HG02623 (cell line): ENCODE data around the gene SERPINC1.
"Not testable (repeated sequence)": the region's sequence is repeated elsewhere in the genome, so short reads cannot be mapped to it uniquely, and the experiment has no call there.

ENCODE experiments used
- ATAC-seq: cut with Tn5 transposase; IDR thresholded peaks from one replicate; pipeline ENCODE4 v1.9.1; 2021; ENCODE audit warnings: moderate library complexity; ENCODE audit not compliant: unreplicated experiment

The SERPINC1 gene

DNA sequence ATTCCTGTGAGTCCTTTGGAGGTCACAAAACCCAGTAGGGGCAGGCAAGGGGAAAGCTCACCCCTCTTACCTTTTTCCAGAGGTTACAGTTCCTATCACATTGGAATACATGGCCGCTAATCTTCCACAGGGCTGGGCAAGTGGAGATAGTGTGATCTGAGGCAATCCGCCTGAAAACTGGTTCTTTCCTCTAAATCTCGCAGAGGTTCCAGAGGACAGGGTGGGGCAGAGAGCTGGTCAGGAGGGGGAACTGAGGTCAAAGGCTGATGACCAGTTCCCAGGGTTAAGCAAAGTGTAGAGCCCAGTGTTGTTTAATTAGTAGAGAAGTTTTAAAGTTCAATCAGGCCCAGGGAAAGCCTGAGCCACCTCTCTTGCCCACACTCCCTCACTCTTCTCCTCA lies at the start of gene SERPINC1:
Gene SERPINC1 (minus strand): TSS at position 179 of the 400 bp plus-strand sequence. CDS start 68 bp downstream, at position 111.
- no peak for ATAC-seq

DNA sequence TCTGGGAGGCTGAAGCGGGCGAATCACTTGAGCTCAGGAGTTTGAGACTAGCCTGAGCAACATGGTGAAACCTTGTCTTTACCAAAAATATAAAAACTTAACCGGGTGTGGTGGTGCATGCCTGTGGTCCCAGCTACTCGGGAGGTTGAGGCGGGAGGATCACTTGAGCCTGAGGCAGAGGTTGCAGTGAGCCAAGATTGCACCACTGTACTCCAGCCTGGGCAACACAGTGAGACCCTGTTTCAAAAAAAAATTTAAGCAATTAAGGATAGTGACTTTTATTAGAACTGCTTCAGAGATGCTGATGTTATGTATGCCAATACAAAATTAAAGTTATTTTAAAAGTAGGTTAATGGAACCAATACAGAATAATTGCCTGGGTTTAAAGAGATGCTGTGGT lies 48.8 kb upstream of the SERPINC1 start:
- ATAC-seq, result not testable (repeated sequence)

DNA sequence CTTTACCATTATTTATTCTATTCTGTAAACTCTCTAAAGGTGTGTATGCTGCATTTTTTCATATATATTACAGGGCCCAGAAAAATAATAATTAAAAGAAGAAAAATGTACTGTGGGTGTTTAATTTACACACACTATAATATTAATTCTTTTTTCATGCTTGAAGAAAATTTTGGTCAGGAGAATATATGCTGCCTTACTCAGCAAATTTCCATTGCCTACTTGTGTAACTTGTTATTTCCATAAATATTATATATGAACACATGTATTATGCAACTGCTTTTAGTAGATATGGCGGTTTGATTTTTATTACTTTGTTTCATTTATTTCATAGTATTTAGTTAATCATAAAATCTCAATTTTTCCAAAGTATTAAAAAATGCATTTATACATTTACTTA lies 46.4 kb upstream of the SERPINC1 start:
- ATAC-seq, result no peak

DNA sequence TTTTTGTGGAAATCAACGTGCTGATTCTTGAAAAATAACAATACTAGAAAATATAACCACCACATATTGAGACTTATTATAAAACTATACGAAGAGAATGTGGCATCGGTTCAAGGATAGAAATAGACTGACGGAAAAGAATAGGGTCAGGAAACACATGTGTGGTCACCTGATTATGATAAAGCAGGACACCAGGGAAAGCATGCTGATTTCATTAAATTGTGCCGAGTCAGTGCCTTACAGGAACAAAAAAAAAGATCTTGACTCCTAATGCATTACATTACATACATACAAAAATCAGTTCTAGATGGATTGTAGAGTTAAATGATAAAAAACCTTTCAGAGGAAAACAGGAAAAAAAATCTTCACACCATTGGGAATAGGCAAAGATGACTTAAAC lies 43.5 kb upstream of the SERPINC1 start:
- no peak for ATAC-seq

DNA sequence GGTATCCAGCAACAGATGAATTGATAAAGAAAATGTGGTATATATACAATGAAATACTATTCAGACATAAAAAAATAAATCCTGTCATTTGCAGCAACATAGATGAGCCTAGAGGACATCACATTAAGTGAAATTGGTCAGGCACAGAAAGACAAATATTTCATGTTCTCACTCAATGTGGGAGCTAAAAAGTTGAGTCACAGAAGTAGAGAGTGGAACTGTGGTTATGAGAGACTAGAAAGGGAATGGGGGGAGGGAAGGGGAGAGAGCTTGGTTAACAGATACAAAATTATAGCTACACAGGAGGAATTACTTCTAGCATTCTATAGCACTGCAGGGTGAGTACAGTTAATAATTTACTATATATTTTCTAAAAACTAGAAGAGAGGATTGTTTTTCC lies 37.1 kb upstream of the SERPINC1 start:
- ATAC-seq, result no peak

DNA sequence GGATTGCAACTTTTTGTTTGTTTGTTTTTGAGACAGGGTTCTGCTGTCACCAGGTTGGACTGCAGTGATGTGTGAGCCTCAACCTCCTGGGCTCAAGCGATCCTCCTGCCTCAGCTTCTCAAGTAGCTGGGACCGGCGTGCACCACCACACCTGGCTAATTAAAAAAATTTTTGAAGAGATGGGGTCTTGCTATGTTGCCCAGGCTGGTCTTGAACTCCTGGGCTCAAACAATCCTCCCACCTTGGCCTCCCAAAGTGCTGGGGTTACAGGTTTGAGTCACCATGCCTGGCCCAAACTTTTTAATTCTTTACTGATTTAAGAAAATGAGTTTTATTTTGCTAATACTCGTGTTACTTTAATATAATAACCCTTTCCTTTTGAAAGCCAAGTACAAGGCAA lies 31.5 kb upstream of the SERPINC1 start:
- no peak for ATAC-seq

DNA sequence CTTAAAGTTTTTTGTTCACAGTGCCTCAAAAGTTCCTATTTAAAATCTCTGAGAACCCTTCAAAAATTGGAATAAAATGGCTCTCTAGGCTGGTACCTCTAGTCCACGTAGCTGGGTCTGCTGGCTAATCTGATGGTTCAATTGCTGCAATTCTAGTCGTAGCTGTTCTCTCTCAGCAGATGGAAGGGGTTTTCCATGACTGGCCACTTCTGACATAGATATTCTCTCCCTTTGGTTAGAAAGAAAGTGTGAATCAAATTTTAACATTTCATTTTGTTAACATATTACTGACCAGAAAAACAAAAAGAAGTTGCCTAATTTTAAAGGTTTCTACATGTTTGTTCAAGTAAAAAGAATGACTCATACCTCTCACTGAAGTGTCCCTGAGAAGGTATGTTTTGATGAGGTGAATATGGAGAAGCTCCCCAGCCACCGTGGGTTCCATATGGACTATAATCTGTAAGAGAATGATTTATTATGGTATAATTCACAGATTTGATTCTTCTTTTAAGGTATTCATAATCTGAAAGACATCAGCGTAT lies 29.3 kb upstream of the SERPINC1 start:
- ATAC-seq, result no peak

DNA sequence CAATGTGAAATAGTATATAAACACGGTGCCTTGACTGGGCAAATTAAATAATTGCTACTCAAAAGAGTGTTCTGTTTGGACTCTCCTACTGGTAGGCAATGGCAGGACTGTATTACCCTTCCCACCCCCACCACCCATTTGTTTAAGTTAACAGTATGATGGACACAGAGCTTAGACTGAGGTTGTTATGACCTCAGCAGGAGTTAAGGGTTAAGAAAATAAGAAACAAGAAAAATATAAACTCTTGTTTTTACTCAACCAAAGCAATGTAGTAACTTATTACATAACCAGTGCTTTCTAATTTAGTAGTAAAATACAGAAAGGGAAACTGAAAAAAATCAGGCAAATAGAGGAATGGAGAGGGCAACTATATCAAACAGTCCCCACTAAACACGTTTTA lies 19.9 kb upstream of the SERPINC1 start:
- no peak for ATAC-seq

DNA sequence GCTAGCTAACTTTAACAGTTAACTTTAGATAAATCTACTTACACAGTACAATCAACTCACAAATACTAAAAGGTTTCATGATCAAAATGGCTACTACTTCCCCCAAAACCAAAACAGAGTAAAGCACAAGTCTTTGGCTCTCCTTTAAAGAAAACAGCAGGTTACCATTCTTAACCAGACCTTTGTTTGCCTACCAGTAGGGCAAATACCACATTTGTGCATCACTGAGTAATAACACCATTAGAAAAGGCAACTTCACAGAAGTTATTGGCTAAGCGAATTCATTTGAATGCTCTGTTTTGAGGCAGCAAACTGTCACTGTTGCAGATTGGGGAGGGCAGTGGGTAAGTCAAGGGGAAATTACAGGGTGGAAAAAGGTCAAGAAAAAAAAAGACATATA lies 17.3 kb upstream of the SERPINC1 start:
- no peak for ATAC-seq

DNA sequence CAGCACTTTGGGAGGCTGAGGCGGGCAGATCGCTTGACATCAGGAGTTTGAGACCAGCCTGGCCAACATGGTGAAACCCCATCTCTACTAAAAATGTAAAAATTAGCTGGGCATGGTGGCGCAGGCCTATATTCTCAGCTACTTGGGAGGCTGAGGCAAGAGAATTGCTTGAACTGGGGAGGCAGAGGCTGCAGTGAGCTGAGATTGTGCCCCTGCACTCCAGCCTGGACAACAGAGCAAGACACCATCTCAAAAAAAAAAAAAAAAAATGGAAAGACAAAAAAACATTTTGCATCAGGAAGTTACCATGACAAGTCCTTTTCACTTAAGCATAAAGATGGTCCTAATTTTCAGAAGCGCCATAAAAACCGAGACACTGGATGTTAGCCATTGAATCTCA lies 13.4 kb upstream of the SERPINC1 start:
- ATAC-seq, result not testable (repeated sequence)

DNA sequence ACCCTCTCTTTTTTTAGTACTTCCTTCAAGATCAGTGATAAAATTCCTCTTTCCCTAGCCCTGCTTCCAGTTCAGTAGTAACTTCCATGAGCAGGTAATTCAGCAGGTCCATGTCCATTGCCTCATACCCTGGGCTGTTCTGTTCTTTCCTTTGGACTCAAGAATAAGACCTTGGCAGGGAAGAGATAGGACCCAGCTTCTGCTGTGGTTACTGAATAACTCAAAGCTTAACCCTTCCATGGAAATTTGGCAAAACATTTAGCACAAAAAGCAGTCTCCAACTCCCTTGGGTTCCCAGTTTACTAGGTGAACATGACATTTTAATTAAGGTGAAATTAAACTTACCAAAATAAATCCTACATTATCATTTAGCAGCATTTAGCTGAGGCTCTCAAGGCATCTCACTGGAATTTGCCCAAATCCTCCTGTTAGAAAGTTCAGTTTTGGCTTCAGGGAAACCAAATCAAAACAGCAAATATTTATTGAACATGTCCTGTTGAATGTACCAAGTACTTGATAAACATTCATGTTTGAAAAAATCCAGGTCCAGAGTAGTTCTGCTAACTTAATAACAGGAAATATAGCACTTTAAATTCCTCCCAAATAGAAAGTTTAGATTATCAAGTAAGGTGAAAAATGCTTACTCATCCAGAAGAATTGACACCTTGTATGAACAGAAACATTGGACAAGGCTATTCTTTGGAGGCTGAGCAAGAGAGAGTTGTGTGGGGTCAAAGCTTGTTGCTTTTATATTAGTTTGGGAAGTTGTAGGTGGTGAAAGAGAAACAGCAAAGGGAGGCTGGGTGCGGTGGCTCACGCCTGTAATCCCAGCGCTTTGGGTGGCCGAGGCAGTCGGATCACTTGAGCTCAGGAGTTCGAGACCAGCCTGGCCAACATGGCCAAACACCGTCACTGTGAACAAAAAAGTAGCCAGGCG lies 8.4 kb upstream of the SERPINC1 start:
- ATAC-seq, result no peak

DNA sequence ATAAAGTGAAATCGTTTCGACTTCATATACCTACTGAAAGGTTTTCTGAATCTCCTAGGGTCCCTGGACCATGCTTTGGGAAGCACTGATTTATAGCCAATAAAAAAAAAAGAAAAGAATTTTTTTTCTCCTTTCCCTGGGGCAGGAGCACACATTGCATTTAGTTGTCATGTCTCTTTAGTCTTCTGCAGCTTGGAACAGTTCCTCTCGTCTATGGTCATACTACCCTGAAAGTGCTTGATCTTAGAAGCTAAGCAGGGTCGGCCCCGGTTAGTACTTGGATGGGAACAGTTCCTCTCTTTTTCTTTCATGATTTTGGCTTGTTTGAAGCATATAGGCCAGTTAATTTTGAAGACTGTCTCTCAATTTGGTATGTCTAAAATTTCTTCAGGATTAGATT lies 3.7 kb upstream of the SERPINC1 start:
- no peak for ATAC-seq

DNA sequence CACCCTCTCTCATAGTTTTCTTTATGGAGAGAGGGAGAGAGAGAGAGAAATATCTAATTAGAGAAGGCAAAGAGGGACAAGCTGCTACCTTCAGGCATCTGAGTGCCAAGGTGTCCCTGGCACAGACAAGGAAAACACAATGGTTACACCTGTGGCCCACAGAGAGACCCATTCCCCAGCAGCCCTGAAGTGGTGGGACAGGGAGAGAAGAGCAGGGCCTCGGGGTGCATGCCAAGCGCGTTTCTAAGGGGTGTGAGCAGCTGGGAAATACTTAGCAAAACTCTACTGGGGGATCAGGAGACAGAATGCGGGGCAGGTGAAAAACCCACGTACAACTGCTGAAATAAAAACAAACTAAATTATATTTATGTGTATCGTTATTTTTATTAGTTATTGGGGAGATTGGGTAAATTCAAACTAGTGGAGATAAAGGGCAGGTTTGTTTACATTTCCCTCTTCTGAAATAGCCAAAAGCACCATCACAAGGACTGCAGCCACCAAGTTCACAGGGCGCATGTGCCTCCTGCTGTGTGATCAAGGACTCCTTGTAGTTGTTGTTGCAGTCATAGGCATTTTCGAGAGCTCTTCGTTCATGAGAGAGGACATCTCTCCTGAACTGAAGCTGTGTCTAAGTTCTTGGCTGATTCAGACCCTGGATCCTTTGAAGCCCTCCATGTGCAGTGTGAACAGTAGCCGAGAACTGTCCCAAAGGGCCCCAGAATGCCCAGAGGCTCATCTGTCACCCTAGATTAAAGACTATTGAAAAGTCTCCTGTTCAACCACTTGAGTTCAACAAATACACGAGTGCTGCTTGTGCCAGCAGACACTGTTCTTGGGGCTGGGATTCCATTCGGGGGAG lies 737 bp upstream of the SERPINC1 start:
- ATAC-seq, result no peak

DNA sequence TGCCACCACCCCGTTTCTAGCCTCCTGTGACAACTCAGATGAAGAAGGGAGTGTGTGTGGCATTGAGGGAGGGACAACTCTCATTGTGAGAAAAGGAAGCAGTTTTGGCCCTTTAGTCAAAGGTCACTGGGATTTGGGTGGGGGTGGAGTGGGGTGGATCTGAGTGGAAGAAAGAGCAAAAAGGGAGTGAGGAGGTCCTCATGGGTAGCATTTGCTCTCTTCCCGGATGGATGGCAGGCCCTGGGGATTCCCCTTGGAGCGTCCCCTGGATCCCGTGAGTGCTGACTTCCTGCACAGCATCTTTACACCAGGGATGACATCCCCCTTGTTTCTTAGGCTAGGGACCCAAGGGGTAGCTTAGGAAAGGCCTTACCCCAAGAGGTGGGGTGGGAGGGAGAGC lies 460 bp downstream of the SERPINC1 start:
- no peak for ATAC-seq

DNA sequence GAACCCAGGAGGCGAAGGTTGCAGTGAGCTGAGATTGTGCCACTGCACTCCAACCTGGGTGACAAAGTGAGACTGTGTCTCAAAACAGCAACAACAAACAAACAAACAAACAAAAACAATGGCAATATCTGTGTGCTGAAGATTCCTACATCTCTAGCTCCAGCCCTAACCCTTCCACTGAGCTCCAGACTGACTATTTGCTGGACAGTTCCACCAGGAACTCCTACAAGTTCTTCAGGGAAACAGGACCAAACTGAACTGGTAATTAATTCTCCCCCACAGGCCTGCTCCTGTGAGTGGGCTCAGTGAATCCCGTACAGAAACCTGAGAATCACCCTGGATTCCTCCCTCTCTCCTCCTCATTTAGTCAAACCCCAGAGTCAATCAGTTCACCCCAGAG lies 1.5 kb downstream of the SERPINC1 start:
- no peak for ATAC-seq

DNA sequence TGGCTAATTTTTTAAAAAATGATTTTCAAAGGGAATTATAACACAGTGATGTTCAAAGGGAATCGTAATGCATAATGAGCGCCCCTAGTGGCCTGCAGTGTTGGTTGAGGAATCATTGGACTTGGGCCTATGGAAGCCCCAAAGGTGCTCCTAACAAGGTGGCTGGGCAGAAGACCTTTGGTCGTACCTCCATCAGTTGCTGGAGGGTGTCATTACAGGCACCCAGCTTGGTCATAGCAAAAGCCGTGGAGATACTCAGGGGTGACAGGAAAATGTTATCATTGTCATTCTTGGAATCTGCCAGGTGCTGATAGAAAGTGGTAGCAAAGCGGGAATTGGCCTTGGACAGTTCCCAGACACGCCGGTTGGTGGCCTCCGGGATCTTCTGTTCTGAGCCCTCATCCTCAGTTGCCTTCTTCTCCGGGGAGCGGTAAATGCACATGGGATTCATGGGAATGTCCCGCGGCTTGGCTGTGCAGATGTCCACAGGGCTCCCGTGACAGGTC lies 2.7 kb downstream of the SERPINC1 start:
- ATAC-seq, result no peak

DNA sequence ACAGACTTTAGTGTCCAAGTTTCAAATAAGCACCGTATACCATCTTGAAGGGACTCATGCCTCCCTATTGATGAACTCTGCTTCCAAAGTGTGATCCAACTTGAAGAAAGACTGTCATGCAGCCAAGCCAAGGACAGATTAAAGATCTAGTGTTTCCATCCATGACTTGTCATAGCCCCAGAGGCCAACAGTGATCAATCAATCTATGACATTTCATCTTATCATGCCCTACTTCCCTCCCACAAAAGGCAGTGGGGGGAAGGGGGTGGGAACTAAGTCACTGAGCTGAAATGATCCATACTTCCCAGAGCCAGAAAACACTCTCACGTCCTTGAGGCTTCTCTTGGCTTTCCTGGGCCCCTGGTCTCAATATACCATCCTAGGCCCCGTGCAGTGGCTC lies 4.0 kb downstream of the SERPINC1 start:
- no peak for ATAC-seq

DNA sequence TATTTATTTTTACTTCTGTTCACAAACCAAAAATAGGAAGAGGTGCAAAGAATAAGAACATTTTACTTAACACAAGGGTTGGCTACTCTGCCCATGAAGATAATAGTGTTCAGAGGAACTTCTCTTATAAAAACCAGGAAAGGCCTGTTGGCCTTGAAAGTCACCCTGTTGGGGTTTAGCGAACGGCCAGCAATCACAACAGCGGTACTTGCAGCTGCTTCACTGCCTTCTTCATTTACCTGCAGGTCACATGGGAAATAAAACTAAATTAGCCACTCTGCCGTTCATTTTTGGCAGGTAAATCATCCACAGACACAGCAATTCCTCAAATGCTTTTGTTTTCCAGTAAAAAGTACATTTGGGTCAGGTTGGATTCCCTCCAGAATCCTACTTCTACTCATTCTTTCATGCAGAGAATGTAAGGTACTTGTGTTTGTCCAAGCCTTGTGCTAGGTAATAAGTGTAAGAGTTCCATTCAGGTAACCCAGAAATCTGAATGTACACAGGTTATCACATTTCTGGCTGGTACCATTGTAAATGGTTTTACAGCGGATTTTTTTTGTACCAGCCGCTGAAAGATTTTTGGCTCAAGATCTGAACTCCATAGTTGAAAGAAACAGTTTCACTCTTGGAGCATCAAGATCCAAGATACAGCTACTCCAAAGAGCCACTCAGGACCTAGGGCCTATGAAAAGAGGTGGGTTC lies 13.1 kb downstream of the SERPINC1 start:
- ATAC-seq, result no peak

DNA sequence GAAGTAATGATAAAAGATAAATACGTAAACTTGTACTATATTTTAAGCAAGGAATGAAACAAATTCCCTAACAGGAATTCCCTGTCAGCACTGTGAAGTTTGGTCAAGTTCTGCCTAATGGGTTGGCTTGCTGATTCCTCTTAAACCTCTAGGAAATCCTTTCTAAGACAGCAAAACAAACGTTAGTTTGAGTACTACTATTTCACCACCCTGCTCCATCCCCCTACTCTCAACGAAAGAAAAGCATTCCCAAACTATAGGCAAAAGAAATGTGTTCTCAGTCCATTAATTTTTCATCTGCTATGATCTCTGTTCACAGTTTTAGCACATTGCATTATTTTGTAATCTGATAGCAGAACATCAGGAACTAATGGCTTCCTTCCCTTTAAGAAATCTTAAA lies 16.1 kb downstream of the SERPINC1 start:
- no peak for ATAC-seq

DNA sequence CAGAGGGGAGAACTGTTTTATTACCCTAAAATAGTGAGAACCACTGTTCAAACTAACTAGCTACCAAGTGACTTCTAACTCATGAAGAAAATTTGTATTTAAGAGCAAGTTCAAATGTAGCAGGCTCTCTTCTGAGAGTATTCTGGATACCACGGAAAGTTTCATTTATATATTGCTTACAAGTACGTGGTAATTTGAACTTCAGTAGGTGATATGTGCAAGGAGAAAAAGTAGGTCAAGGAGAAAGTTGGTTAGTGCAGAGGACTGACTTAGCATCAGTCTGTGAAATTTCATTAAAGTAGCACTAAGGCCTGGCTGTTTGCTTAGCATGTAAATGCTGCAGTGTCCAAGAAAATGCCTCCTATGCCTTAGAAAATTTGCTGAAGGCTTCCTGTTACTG lies 16.7 kb downstream of the SERPINC1 start:
- no peak for ATAC-seq

DNA sequence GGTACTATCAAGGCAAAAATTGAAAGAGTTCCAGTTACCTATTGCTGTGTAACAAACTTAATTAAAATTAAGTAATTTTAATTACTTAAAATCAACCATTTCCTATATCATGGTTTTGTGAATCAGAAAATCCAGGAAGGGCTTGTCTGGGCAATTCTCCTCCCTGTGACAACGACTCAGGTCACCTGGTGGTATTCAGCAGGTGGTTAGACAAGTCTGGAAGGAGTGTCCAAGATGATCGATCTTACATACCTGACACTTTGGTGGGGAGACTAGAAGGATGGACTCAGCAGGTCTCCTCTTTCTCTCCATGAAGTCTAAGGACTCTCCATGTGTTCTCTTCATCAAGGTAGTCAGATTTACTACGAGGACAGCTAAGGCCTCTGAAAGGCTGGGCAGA lies 22.9 kb downstream of the SERPINC1 start:
- no peak for ATAC-seq
